ENCODE data around the gene TK1.

Gene TK1

GRCh38 chr17:78202666-78203065 is 15.8 kb upstream of the TK1 start:
- Histone ChIP-seq H3K4me3 (ENCODE audit: low read depth, low read length) (no peak overlapping the region), H3K36me3 (replicated peaks) (peaks cover 8% of the 10 kb centered on the region), H3K27ac (no peak overlapping the region), H3K27me3 (replicated peaks) (no peaks in the 10 kb centered on the region)
- TF ChIP-seq CTCF (IDR thresholded peaks at IDR 0.05; ENCODE audit: low read depth, low read length, missing control alignments): no peak
- no peak for DNase-seq
- in situ Hi-C loops (cut with HindIII; ENCODE audit: low pct_ligation_motif_present, low sequenced_read_pairs): no loop called here

GRCh38 chr17:78200451-78200850 is 13.6 kb upstream of the TK1 start:
- H3K4me3 ChIP-seq (ENCODE audit: low read depth, low read length): no peak overlapping the region
- DNase-seq: no peak
- in situ Hi-C loops (cut with HindIII; ENCODE audit: low pct_ligation_motif_present, low sequenced_read_pairs): no loop called here
- H3K27ac ChIP-seq: no peak overlapping the region
- no peak for TF ChIP-seq CTCF (IDR thresholded peaks at IDR 0.05; ENCODE audit: low read depth, low read length, missing control alignments)
- H3K27me3 ChIP-seq (replicated peaks): no peaks in the 10 kb centered on the region
- H3K36me3 ChIP-seq (replicated peaks): peaks cover 10% of the 10 kb centered on the region

- no peak for DNase-seq
- H3K27ac ChIP-seq: no peak overlapping the region
- no peaks in the 10 kb centered on the region for H3K27me3 ChIP-seq (replicated peaks)
- no peak for TF ChIP-seq CTCF (IDR thresholded peaks at IDR 0.05; ENCODE audit: low read depth, low read length, missing control alignments)
- H3K4me3 ChIP-seq (ENCODE audit: low read depth, low read length): no peak overlapping the region
- peaks cover 16% of the 10 kb centered on the region for H3K36me3 ChIP-seq (replicated peaks)
- in situ Hi-C loops (cut with HindIII; ENCODE audit: low pct_ligation_motif_present, low sequenced_read_pairs): no loop called here
Observed at GRCh38 chr17:78197147-78197832, 10.4 kb upstream of the TK1 start.

- TF ChIP-seq CTCF (IDR thresholded peaks at IDR 0.05; ENCODE audit: low read depth, low read length, missing control alignments): no peak
Observed at GRCh38 chr17:78196716-78197115, 9.9 kb upstream of the TK1 start.

GRCh38 chr17:78185981-78186691 is 716 bp downstream of the TK1 start:
- H3K27me3 ChIP-seq (replicated peaks): no peaks in the 10 kb centered on the region
- in situ Hi-C loops (cut with HindIII; ENCODE audit: low pct_ligation_motif_present, low sequenced_read_pairs): no loop called here
- H3K4me3 ChIP-seq (ENCODE audit: low read depth, low read length): peak overlapping the region; percentile 77
- no peak for DNase-seq
- H3K27ac ChIP-seq: no peak overlapping the region
- no peak for TF ChIP-seq CTCF (IDR thresholded peaks at IDR 0.05; ENCODE audit: low read depth, low read length, missing control alignments)
- H3K36me3 ChIP-seq (replicated peaks): peaks cover 1% of the 10 kb centered on the region

More at GRCh38 chr17:78196716-78197115, 9.9 kb upstream of the TK1 start:
- DNase-seq: no peak
- in situ Hi-C loops (cut with HindIII; ENCODE audit: low pct_ligation_motif_present, low sequenced_read_pairs): no loop called here
- H3K27ac ChIP-seq: no peak overlapping the region
- H3K36me3 ChIP-seq (replicated peaks): peaks cover 16% of the 10 kb centered on the region
- H3K4me3 ChIP-seq (ENCODE audit: low read depth, low read length): no peak overlapping the region
- H3K27me3 ChIP-seq (replicated peaks): no peaks in the 10 kb centered on the region

All from brain microvascular endothelial cell (primary cell).